ENCODE results near the gene KAT2A.
"Not testable (repeated sequence)": the region's sequence is repeated elsewhere in the genome, so short reads cannot be mapped to it uniquely, and the experiment has no call there.

KAT2A gene

DNA sequence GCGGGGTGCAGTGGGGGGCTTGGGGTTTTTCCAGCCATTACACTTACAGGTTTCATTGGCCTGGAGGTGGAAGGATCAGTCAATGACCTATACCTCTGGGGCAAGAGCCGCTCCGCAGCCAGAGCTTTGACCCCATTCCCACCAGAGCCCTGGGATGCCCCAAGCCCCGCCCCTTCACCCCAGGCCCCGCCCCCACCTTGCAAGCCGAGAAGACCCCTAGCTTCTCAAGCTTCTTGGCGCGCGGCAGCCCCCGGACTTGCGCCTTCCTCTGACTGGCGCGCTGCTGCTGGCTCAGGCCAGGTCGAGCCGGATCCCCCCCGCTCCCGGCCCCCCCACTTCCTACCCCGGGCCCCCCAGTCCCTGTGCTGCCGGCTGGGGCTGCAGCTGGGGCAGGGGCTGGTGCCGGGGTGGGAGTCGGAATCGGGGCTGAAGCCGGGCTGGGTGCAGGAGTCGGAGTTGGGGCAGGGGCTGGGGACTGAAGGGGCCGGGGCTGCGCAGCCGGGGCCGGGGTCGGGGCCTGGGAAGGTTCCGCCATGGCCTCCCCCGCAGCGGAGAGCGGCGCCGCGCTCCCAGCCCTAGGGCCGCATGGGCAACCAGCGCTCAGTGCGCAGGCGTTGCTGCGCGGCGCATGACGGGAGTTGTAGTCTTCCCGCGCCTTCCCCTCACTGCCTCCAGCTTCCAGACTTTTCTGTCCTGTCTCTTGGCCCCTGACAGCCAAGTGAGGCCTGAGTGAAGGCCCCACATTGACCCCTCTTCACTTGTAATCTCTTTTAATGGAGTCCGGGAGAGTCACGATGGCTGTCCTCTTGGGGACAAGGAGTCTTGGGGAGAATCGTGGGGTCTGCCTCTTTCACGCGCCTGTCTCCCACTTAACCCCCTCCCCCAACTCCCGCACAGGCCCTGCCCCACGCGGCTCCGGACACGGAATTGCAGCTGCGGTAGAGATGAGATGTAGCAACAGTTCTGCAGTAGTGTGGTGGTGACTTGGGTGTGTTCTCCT lies at the start of gene KAT2A:
Gene KAT2A, minus strand, starts transcription at position 598 of the 1,000 bp plus-strand sequence. Its CDS starts 63 bp downstream, at position 535.
- no peak for FAIRE-seq

DNA sequence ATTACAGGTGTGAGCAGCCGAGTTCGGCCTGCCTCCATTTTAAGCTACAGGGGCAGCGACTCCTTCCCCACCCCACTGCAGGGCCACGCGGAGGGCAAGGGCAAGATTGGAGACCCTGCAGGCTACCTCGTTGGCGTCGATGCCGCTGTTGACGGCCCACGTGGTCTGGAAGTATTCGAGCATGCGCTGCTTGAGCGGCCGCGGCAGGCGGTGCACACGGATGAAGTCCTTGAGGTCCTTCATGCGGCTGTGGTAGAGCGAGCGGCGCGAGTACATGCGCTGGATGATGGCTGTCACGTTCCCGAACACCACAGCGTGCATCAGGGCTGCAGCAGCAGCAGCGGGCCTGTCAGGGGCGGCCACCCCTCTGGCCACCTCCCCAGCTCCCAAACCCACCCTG lies 48.2 kb upstream of the KAT2A start:
- no peak for FAIRE-seq

DNA sequence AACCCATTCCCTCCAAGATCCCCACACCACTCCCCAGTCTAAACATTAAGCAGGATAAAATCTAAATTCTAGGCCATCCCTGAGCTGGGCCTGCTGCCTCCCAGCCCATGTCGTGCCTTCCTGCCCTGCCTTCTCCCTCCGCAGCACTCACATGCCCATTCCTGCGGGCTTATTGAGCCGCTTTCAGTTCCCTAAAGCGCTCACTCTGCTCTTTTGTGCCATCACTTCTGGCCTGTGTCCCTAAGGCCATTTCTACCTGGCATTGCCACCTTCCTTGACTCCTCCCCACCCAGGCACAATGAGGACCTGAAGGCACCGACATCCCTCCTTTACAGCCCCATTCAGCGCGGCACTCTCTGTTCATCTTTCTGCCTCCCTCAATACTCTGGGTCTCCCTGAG lies 46.6 kb upstream of the KAT2A start:
- no peak for FAIRE-seq

DNA sequence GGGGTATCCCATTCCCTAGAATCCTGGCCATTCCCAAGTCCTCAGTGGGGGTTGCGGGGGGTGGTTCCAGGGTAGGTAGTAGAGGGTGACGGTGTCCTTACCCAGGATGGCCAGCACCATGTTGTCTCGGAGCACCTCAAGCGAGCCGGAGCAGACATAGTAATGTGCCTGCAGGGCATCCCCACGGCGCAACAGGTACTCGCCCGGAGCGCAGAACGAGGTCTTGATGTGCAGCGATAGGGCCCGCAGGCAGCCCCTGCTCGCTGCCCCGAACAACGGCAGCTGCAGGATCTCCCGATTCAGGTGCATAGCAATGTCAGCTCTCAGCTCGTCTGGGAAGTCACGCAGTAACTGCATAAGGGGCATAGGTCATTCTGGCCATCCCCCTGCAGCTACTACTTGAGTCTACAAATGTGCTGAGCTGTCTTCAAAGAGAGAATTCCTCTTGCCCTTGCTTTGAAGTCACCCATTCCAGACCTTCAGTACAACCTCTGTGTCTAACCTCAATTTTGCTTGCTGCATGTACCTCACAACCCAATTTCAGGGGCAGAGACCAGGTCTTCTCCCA lies 45.1 kb upstream of the KAT2A start:
- no peak for FAIRE-seq

DNA sequence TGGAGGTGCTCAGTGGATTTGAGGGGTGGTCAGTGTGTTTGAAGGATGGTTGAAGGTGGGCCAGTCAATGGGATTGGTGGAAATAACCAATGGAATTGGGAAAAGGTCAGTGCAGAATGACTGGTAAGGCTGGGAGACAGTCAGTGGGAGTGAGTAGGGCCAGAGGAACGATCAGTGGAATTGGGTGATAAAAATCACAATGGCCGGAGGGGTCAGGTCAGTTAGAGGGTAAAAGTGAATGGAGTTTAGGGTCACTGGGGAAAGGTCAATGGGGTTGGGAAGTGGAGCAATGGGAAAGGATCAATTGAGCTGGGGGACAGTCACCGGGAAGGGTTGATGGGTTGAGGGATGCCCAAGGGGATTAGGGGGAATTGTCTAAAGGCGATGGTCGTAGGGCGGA lies 44.6 kb upstream of the KAT2A start:
- no peak for FAIRE-seq

DNA sequence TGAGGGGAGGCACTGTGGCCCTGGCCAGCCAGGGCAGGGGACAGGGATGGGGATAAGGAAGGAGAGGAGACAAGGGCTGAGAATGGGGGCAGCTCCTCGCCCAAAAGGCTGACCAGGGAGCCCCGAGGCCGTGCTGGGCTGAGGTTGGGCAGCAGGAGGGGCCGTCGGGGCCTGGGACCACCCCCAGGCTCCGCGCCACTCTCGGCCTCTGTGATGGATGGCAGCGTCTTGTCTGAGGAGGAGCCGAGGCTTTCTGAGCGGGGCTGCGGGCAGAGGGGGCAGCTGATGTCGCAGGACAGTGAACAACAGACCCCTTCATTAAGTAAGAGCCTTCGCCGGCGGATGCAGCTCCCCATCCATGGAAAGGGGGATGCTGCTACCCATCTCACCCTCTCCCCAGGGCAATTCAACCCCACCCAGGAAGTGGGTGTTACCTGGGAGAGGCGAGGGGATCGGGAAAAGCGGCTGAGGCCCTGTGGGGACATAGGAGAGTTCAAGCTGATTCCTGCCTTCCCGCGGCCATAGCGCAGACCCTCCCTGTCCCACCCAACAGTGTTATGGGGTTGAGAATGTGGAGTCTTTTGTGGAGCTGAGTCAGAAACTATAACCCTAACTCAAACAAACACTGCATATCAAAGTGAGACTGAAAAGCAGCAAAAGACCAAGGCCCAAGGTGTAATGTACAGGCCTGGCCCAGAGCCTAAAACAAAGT lies 42.7 kb upstream of the KAT2A start:
- FAIRE-seq = no peak

DNA sequence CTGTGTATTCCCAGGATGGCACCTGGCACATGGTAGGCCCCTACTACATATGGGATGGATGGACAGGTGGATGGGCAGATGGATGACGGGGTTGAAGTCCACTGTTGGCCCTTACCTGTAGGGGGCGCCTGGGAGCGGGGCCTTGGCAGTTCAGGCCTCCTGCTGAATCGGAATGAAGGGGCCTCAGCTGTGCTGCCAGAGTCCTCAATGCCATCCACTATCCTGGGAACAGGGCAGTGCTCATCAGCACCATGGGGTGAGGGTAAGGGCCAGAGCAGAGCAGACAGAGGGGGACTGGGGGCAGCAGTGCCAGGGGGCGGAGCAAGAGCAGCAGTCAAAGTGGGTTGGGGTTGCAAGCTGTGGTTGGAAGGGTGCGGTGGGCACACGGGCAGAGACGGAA lies 41.9 kb upstream of the KAT2A start:
- FAIRE-seq = no peak

DNA sequence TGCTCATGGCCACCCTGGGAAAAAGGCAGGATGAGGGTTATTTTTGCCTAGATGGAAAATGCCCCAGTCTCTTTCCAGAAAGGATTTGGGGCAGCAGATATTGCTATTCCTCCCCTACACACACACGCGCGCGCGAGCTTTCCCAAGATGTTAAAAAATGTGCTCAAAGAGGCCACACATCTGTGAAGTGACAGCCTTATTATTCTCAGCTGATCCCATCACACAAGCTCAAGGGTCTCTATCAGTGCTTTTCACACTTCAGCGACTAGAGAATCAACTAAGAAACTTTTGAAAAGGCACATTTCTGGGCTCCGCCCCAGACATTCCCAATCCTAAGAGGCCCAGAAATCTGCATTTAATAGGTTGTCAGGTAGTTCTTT lies 39.4 kb upstream of the KAT2A start:
- FAIRE-seq = no peak

DNA sequence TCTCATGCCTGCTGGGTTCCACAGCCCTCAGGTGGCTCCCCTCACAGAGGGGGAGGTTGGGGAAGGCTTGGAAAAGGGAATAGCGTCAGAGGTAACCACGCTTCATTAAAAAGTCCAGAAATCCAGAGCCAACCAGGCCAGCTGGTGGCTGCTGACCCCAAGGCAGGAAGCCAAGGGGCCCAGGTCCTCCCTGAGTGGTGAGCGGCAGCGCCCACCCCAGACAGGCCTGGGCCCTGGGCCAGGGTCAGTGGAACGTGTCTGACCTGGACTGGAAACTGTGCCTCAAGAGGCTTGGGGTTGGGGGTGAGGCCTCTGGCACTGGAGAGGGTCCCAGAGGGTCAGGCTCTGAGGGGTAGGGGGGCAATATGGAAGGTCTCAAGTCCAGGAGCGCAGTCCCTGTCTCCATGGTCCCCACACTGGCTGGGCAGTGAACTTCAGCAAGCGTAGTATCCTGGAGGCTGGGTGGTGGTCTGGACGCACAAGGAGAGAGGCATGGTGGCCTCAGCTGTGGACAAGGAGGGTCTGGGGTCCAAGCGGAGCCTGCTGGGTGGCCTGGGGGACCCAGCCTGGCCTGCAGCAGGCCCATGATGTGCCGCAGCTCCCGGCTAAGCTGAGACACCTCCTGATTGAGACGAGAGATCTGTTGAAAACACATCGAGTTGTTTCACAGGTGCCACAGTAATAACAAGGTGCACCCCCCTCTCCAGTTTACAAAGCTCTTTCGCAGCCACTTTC lies 38.8 kb upstream of the KAT2A start:
- FAIRE-seq = no peak

DNA sequence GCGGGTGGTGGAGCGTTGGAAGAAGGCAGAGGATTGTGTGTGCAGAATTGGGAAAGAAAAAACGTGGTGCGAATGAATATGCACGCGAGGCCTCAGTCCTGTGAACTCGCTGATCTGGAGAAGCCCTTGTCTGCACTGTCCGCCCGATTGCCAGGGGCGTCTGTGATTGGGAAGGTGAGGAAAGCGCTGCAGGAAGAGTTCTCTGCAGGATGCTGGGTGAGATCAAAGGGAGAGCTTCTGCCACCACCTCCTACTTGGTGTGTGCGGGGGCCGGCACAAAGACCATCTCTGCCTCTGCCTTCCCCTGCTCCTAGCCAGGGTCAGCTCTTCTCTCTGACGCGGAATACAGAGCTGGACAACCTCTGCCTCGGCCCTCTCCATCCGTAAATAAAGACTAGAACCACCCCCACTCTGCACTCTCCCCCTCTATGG lies 34.5 kb upstream of the KAT2A start:
- FAIRE-seq = no peak

DNA sequence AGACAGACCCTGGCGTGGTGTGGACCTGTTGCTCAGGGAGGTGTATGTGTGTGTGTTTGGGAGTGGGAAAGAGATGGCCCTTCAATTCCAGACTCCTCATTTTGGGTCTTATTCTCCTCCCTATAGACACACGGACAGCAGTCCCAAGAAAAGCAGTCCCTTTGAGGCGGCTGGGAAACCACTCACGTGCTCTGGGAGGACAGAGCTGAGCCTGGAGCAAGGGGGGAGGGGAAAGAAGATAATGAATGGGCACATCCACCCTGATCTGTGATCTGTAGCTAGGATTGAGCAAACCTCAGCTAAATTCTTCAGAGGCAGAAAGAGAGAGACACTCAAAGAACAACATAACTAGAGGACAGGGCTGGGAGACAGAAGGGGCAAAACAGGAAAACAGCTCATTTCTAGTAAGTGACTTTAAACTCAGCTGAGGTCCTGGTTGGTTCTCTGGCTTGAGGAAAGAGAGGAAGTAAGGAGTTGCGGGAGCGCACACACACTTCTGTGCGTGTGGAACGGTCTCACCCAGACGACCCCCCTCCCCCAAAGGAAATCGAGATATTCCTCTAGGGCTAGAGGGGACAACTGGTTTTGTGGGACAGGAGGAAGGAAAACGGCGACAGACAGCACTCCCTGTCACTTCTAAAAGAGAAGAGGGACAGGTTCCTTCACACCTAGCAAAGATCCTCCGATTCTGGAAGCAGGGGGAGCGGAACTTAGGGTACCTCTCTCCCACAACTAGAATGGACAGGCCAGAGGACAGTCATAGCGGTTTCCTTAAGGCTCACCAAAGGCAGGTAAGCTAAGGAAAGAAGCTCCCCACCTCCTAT lies 33.0 kb upstream of the KAT2A start:
- no peak for FAIRE-seq

DNA sequence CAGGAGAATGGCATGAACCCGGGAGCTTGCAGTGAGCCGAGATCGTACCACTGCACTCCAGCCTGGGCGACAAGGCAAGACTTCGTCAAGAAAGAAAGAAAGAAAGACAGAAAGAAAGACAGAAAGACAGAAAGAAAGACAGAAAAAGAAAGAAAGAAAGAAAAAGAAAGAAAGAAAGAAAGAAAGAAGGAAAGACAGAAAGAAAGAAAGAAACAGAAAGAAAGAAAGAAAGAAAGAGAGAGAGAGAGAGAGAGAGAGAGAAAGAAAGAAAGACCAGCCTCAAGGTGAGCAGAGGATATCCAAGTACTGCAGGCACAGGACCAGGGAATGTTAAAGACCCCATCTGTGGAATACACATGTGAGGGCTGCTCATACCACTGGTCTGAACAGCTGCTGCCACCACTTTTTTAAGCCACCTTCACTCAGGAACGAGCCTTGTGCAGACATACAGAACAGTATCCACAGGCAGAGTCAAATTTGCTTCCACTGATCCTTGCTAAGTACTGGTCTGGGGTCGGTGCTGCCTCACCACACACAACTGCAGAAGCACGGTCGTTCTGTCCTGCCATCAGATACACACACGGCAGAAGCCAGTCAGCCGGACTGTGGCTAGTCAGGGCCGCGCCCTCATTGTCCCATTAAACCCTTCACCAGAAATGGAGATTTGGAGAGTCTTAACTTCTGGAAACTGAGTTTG lies 25.9 kb upstream of the KAT2A start:
- no peak for FAIRE-seq

DNA sequence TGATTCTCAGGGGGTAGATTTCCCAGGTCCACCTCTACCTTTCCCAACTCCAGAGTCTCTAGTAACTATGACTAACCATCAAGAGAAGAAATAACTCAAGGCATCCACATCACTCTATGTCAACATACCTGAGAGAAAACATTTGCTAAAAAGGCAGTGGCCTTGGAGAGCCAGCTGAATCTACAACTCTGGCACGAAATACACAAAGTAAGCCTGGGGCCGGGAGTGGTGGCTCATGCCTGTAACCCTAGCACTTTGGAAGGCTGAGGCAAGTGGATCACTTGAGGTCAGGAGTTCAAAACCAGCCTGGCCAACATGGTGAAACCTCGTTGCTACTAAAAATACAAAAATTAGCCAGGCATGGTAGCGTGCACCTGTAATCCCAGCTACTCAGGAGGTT lies 22.0 kb upstream of the KAT2A start:
- not testable (repeated sequence) for FAIRE-seq

DNA sequence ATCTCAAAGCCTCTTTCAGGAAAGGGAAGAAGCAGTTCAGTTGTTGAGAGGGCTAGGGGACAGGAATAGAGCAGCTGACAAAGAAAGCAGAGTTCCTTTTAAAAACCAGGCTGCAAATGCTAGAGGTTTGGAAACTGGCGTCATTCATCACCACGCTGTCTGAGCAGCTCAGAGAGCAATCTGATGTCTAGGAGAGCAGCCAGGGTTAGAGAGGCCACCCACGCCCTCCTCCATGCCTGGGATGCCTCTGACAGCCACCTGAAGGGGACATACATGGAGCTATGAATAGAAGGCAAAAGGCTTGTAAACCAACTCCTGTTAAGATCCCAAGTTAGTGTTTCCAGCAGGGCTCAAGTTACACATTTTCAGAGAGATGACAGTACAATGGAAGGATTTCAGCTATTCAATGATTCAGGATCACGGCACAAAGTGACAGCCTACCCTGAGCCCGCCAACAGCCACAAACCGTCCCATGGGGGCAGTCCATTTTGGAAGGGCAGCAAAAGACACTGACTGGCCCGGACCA lies 21.3 kb upstream of the KAT2A start:
- no peak for FAIRE-seq

DNA sequence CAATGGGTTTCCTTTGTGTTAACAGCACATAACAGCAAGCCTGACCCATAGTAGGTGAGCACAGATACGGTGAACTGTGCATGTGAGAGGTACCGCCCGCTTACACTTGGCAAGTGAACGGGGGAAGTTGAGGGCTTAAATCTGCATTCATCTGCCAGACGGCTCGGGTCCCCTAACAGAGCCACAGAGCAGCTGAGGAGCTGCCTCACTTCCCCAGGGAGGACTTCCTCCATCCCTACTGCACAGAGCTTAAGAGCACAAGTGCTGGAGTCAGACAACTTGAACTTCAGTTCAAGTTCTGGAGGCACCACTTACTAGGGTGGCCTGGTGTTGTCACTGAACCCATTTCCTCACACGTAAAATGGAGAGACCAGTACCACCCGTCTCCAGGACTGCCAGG lies 20.2 kb upstream of the KAT2A start:
- no peak for FAIRE-seq

DNA sequence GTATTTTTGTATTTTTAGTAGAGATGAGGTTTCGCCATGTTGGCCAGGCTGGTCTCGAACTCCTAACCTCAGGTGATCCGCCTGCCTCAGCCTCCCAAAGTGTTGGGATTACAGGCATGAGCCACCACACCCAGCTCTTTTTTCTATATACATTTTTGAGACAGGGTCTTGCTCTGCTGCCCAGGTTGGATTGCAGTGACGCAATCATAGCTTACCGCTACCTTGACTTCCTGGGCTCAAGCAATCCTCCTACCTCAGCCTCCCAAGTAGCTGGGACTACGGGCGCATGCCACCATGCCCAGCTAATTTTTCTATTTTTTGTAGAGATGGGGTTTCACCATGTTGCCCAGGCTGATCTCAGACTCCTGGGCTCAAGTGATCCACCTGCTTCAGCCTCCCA lies 19.5 kb upstream of the KAT2A start:
- not testable (repeated sequence) for FAIRE-seq

DNA sequence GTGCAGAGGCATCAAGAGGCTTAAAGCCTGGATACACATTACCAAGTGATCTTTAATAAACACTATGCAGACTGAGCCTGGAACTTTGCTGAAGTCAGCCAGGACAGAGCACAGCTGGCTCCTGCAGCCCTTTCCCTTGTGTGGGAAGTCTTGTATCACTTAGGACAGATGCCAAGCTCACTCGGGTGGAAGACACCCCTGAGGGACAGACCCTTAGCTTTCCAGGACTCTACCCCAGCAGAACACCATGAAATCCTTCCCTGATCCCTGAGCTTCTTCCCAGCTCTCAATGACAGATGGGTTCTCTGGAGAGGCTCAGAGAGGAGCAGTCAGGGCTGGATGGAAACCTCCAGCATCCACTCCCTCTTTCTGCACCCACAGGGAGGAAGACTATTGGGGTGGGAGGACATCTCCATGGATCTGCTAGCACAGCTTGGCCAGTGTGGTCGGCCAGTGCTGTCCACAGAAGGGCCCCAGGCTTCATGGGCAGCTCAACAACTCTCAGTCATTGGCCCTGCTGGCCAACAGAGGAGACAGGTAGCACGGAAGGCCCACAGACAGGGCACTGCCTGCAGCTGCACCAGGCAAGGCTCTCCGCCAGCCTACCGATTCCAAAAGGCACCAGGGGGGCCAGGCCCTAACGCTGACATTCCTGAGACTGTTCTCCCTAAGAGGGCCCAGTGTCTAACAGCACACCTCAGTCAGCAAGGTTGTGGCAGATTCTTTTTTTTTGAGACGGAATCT lies 17.8 kb upstream of the KAT2A start:
- FAIRE-seq = no peak

DNA sequence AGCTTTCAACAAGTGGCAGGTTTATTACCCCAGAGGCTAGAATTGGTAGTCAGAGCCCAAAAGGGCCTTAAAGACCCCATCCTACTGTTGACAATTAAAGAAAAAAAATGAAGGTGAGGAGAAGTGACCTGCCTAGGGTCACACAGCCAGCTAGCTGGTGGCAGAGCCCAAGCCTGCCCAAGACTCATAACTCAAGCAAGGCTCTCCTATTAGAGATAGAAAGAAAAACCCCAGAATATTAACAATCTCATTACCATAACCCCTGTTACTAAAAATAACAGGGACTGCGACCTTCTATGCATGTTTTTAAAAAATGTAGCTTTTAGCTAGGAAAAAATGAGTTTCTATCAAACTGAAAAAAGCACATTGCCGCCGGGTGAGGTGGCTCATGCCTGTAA lies 15.5 kb upstream of the KAT2A start:
- no peak for FAIRE-seq

DNA sequence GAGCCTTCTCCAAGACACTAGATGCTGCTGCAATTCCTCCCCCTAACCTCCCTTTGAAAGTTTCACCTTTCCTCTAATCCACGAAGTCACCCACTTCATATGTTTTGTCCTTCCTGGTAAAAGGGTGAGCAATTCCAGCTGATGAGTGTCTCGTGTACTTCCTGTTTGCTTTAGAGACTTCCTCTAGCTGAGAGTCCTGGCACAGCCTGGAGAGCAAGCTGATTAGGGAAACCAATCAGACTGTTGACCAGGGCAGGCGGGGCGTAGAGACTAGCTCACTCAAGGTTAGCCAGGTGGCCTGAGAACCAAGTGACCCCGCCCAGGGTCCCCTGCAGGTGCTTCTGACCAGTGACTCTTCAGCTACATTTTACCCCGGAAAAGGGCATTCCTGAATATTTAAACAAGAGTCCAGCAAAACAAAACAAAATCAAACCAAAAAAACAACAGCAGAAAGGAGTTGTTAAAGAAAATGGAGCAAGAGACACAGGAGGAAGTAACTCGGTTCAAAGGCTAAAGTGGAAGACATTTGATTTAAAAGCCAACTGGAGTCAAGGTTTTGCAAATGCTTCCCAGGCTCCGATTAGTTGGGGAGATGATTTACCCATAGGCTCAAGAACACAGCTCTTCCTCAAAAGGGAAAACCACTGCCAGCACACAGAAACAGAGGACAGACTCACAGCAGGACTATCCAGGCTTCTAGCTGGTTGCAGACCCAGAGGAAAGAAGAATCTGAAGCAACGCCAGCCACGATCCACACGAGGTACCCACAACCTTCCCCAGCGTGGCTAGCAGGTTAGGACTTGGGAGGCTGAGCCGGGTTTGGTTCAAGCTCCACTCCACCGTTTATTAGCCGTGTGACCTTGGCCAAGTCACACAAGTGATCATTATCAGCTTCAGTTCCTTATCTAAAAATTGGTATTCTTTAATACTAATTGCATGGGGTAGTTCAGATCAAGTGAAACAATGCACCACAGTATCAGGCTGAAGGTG lies 14.8 kb upstream of the KAT2A start:
- no peak for FAIRE-seq

Measured in A204.1 (cell line).